Ovary (tissue), 3 donors: ENCODE data around the gene CFAP20.

ENCODE experiments used
- CTCF ChIP-seq, 3 donors: fragments of 450-650 bp in 2 of 3; fragments of 200-600 bp in 1 of 3; IDR thresholded peaks; one replicate each; pipeline versions ENCODE4 v1.5.1 to v1.8.0; 2016 to 2022; ENCODE audit warnings: antibody characterized with exemption in 3 of 3, mild to moderate bottlenecking in 1 of 3
- EP300 ChIP-seq: sonication (generic); formaldehyde crosslinking; IDR thresholded peaks from one replicate; pipeline ENCODE4 v1.6.1; 2017; ENCODE audit warnings: antibody characterized with exemption
- POLR2A ChIP-seq: fragments of 450-650 bp; IDR thresholded peaks from one replicate; pipeline ENCODE4 v1.6.1; 2017; ENCODE audit warnings: antibody characterized with exemption, mild to moderate bottlenecking, moderate library complexity
- donor health status: DM: no; HTN: no; CAD: no.

DNA sequence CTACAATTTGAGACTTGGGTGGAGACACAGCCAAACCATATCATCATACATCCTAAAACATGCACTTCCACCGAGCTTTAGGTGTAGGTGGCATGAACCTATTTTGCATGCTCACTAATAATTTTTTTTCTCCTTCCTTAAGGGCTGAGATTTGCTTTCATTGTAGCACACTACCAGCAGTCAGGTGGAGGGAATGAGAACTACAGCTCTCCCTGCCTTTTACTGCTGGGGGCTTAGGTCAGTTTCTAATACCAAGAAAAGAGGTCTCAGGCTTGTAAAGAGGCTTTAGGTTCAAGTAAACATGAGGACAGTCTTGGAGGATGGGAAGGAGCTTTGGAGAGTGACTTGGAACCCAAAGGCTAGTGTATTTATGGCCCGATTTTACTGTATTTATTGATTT, 22.0 kb downstream of the CFAP20 start:
- TF ChIP-seq CTCF (IDR thresholded peaks at IDR 0.05) (no peak), POLR2A (no peak), EP300 (no peak)
